Fibroblast of pulmonary artery (primary cell): ENCODE measurements around the gene TTBK1.

Experiments
- DNase-seq: peaks from one replicate; pipeline ENCODE4 v3.0.0-alpha.2; 2010; ENCODE audit warnings: low read depth
- H3K4me3 ChIP-seq: replicated peaks from 2 replicates; pipeline ENCODE4 v1.5.1; 2011; ENCODE audit warnings: low read depth, mild to moderate bottlenecking, control low read depth, low read length, moderate library complexity
- TF ChIP-seq, protein P1 (sequence below): IDR thresholded peaks from 2 replicates; pipeline ENCODE4 v1.5.1; 2011; ENCODE audit warnings: mild to moderate bottlenecking, control low read depth, low read length, inconsistent platforms; ENCODE audit errors: missing control alignments

The TTBK1 gene

GRCh38 chr6:43286456-43286979 lies 43.2 kb downstream of the TTBK1 start:
- DNase-seq: no peak
- no peak overlapping the region for H3K4me3 ChIP-seq
- TF ChIP-seq, protein P1, sequence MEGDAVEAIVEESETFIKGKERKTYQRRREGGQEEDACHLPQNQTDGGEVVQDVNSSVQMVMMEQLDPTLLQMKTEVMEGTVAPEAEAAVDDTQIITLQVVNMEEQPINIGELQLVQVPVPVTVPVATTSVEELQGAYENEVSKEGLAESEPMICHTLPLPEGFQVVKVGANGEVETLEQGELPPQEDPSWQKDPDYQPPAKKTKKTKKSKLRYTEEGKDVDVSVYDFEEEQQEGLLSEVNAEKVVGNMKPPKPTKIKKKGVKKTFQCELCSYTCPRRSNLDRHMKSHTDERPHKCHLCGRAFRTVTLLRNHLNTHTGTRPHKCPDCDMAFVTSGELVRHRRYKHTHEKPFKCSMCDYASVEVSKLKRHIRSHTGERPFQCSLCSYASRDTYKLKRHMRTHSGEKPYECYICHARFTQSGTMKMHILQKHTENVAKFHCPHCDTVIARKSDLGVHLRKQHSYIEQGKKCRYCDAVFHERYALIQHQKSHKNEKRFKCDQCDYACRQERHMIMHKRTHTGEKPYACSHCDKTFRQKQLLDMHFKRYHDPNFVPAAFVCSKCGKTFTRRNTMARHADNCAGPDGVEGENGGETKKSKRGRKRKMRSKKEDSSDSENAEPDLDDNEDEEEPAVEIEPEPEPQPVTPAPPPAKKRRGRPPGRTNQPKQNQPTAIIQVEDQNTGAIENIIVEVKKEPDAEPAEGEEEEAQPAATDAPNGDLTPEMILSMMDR: no peak

DNA sequence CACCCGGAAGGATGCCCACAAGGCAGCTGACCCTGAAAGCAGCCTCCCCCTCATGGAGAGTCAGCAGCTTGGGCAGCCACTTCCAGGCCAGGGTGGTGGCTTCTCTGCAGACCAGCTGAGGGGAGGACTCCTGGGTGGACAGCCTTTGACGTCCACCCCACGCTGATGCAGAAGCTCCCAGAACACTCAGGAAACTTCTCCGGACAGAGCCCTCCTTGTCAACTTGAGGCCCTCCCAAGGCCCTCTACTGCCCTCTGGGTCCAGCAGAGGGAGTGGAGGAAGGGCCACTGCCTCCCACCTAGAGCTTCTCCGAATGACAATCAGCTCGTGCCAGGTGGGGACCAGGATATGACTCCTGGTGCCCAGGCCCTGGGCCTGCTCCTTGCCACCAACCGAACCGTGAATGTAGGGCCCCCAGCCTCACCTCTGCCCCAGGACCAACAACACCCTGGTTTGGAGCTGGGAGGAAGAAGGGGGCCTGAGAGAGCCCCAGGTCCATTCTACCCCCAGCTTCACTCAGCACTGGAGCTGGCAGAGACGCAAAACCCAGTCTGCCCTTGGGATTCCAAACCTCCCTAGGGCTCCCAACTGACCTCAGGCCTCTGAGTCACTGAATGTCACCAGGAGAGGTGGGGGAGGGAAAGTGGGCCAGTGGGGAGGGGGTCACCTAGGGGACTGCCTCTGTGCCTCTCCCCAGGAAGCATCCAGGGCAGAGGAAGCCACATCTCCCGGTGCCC lies 43.9 kb downstream of the TTBK1 start:
- TF ChIP-seq, protein P1: no peak
- H3K4me3 ChIP-seq: no peak overlapping the region
- DNase-seq: no peak

DNA sequence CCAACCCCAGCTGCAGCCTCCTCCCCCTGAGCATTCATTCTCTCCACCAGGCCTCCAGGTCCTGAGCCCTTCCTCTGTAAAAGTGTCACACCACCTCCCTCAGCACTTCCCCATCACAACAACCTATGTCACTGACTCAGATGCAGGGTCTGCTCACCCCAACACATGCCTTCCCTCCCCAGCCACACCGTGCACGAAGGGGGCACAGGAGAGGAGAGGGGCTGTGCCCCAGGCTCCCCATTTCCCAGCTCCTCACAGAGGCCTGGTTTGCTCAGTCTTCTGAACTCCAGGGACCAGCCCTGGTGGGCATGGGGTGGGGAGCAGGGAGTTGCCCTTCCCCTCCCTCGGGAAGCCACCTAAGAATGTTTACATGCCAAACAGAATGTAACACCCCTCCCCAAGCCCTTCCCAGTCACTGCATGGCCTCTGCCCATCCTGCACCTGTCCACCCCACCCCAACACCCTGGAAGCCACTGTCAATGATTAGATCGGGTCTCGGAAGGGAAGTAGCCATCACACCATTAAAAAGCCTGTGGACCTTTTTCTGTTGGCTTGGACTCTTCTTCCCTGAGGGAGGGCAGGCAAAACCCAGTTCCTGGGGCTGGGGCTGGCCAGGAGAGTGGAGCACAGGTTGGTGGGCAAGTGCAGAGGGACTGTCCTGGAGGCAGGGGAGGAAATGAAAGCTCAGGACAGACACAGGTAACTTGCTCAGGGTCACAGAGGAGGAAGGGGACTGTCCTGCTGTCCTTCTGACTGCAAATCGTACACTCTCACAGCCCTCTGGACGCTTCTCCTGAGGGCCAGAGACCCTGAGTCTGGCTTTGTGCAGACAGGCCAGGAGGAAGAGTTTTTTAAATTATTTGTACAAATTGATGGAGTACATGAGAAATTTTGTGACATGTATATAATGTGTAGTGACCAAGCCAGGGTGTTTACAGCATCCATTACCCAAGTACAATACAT lies 44.7 kb downstream of the TTBK1 start:
- H3K4me3 ChIP-seq: no peak overlapping the region
- TF ChIP-seq, protein P1: no peak
- no peak for DNase-seq

DNA sequence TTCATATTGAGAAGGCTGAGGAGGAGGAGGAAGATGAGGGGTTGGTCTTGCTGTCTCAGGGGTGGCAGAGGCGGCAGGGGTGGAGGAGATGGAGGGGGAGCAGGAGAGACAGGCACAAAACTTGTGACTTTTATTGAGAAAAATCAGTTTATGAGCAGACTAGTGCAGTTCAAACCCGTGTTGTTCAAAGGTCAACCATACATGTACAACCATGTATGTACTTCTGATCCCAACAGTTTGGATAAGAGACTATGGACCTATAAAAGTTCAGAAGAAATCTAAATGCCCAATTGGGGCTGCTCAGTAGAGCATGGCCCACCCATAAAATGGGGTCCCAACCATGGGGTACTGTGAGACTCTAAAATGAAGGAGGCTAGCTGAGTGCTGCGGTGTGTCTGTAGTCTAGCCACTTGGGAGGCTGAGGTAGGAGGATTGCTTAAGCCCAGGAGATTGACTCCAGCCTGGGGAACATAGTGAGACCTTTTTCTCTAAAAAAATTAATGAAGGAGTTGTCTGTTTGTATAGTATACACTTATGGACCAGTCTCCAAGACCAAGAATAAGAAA lies 47.1 kb downstream of the TTBK1 start:
- TF ChIP-seq, protein P1: no peak
- DNase-seq: no peak
- H3K4me3 ChIP-seq: no peak overlapping the region

DNA sequence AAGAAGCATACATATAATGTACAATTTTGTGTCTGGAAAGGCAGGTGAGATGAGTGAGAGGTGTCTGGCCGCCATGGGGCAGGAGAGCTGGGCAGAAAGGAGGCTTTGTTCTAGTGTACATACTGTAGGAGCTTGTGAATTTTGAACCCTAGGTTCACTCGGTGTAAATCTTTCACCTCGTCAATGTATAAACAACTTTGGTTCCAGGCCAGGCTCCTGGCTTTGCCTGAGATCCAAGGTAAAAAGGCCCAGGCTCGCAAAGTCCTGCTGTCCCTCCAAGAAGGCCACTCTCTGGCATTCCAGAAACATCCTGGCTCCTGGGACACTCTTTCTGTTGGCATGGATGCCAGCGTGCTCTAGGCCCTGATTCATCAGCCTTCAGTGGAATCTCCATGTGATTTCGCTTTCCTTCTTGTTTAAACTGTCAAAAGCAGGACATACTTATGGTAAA lies 47.6 kb downstream of the TTBK1 start:
- DNase-seq: no peak
- TF ChIP-seq, protein P1: no peak
- H3K4me3 ChIP-seq: no peak overlapping the region

GRCh38 chr6:43291708-43292107 lies 48.4 kb downstream of the TTBK1 start:
- no peak overlapping the region for H3K4me3 ChIP-seq
- DNase-seq: no peak
- TF ChIP-seq, protein P1: no peak
